ENCODE measurements around the gene CYP11A1.

CYP11A1 gene

DNA sequence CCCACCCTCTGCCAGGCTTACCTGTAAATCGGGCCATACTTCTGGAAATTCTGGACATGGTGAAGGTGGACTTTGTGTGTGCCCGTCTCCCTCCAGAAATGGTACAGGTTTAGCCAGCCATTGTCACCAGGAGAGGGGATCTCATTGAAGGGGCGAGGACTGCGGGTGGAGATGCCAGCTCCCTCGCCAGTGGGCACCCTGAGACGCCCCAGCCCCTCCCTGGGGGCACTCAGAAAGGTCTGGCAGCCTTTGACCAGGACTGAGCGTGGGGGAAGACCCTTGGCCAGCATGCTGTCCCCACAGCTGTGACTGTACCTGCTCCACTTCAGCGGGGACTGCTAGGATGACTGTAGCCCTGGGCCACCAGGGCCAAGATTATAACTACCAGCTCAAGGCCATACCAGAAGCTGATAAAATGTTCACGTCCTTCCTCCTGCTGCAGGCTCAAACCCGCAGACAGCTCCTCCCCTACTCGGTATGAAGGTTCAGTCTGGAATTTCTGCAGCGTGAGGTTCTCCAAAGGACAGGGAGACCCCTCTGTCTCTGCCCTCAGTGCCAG is at the start of gene CYP11A1:
CYP11A1 (minus strand) TSS at position 351 of the 559 bp plus-strand sequence; CDS start at position 290, 61 bp downstream.
- no peak within 1 kb of the TSS for H3K9ac ChIP-seq (ENCODE audit: low read length)
- H3K4me3 ChIP-seq (ENCODE audit: low read length), result no peak within 1 kb of the TSS
- H3K36me3 ChIP-seq (ENCODE audit: control insufficient read depth, low read depth, low read length), result no peaks in the 10 kb centered on the region
- H3K27ac ChIP-seq (ENCODE audit: low read length), result no peak within 1 kb of the TSS
- no peaks in the 10 kb centered on the region for H3K9me3 ChIP-seq (ENCODE audit: control insufficient read depth, low read depth, low read length)
- peaks cover 26% of the 10 kb centered on the region for H3K27me3 ChIP-seq (ENCODE audit: control insufficient read depth, insufficient read depth, low read length)
- H3K4me1 ChIP-seq (ENCODE audit: control insufficient read depth, low read depth, low read length), result peaks cover 13% of the 10 kb centered on the region

DNA sequence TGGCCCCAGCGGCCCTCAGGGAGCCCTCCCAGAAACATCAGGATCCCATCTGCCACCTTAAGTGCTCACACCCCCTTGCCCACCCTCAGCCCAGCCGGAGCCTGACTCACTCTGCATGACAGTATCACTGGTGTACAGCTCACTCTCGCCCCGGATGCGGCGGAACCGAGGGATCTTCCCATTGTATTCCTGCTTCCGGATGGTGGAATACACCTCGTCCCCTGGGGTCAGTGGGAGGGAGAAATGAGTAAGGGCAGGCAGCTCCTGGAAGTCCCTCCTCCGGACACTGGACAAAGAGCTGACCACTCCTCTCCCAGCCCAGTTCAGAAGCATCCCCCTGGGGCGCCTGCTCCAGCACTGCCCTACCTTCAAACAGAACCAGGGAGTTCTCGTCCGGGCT is 49.8 kb upstream of the CYP11A1 start:
- H3K9ac ChIP-seq (ENCODE audit: low read length), result no peak overlapping the region
- H3K27ac ChIP-seq (ENCODE audit: low read length), result no peak overlapping the region
- peaks cover 17% of the 10 kb centered on the region for H3K36me3 ChIP-seq (ENCODE audit: control insufficient read depth, low read depth, low read length)

GRCh38 chr15:74415966-74416916 is 48.8 kb upstream of the CYP11A1 start:
- H3K27me3 ChIP-seq (ENCODE audit: control insufficient read depth, insufficient read depth, low read length), result no peaks in the 10 kb centered on the region
- peaks cover 17% of the 10 kb centered on the region for H3K36me3 ChIP-seq (ENCODE audit: control insufficient read depth, low read depth, low read length)
- H3K27ac ChIP-seq (ENCODE audit: low read length), result no peak overlapping the region
- H3K9ac ChIP-seq (ENCODE audit: low read length), result no peak overlapping the region
- no peaks in the 10 kb centered on the region for H3K9me3 ChIP-seq (ENCODE audit: control insufficient read depth, low read depth, low read length)
- H3K4me1 ChIP-seq (ENCODE audit: control insufficient read depth, low read depth, low read length), result peaks cover 2% of the 10 kb centered on the region
- H3K4me3 ChIP-seq (ENCODE audit: low read length), result no peak overlapping the region

More for the DNA sequence above, 49.8 kb upstream of the CYP11A1 start:
- H3K9me3 ChIP-seq (ENCODE audit: control insufficient read depth, low read depth, low read length), result no peaks in the 10 kb centered on the region
- H3K4me1 ChIP-seq (ENCODE audit: control insufficient read depth, low read depth, low read length), result peaks cover 3% of the 10 kb centered on the region
- H3K27me3 ChIP-seq (ENCODE audit: control insufficient read depth, insufficient read depth, low read length), result no peaks in the 10 kb centered on the region
- no peak overlapping the region for H3K4me3 ChIP-seq (ENCODE audit: low read length)

GRCh38 chr15:74414603-74415338 is 47.3 kb upstream of the CYP11A1 start:
- Histone ChIP-seq H3K9ac (ENCODE audit: low read length) (no peak overlapping the region), H3K27ac (ENCODE audit: low read length) (no peak overlapping the region), H3K4me1 (ENCODE audit: control insufficient read depth, low read depth, low read length) (no peaks in the 10 kb centered on the region), H3K4me3 (ENCODE audit: low read length) (no peak overlapping the region), H3K27me3 (ENCODE audit: control insufficient read depth, insufficient read depth, low read length) (no peaks in the 10 kb centered on the region), H3K9me3 (ENCODE audit: control insufficient read depth, low read depth, low read length) (no peaks in the 10 kb centered on the region), H3K36me3 (ENCODE audit: control insufficient read depth, low read depth, low read length) (peaks cover 17% of the 10 kb centered on the region)

DNA sequence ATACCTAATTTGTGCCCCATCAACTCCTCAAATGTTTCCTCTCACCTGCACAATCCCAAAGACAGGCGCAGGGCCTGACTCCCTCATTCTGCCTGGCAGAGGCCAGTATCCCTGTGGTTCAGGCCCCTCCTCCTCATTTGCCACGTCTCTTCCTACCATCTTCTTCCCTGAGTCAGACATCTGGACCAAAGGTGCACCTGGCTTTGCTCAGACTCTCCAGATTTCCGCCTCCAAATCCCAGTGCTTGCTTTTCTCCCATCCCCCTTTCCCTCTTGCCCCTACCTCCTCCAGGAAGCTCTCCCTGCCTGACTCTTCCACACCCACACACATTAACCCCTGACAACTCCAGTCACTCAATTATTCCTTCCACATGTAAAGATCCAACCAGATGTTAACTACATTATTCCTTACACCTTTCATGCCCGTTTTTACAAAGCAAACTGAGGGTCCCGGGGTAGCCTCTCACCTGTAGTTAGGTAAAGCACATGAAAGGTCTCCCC is 46.7 kb upstream of the CYP11A1 start:
- Histone ChIP-seq H3K4me1 (ENCODE audit: control insufficient read depth, low read depth, low read length) (no peaks in the 10 kb centered on the region), H3K27ac (ENCODE audit: low read length) (no peak overlapping the region), H3K9ac (ENCODE audit: low read length) (no peak overlapping the region)

DNA sequence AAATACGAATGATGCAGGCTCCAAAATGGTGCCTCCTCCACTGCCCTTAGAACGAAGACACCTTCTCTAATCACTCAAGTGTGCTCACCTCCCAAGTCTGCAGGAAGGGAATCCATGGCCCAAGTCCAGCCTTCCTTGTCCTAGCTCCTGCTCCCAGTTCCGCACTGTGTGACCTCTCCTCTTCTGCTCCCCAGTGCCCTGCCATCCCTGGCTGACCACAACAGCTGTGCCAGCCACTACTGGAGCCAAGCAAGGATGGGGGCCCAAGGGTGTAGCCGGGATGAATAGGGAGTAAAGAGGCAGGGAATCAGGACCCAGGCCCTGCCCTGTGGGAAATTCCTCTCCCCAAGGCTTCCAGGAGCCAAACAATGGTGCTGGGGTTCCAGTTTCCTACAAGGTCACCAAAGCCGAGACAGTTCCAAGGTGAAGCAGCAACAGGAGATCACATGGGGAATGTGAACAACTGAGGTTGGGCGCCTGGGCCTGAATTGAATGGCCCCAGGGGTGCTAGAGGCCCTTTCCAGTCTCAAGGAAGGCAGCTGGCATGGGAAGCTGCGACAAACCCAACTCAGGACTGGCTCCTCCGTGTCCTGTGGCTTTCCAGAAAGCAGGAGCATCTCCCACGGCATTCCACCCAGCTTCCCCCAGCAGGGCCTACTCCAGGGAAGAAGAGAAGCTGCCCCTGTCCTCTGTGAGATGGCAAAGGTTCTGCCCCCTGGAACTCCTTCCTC is 46.1 kb upstream of the CYP11A1 start:
- Histone ChIP-seq H3K36me3 (ENCODE audit: control insufficient read depth, low read depth, low read length) (peaks cover 17% of the 10 kb centered on the region), H3K27ac (ENCODE audit: low read length) (no peak overlapping the region), H3K4me1 (ENCODE audit: control insufficient read depth, low read depth, low read length) (no peaks in the 10 kb centered on the region)

More for the DNA sequence above, 46.7 kb upstream of the CYP11A1 start:
- Histone ChIP-seq H3K9me3 (ENCODE audit: control insufficient read depth, low read depth, low read length) (no peaks in the 10 kb centered on the region), H3K36me3 (ENCODE audit: control insufficient read depth, low read depth, low read length) (peaks cover 17% of the 10 kb centered on the region), H3K4me3 (ENCODE audit: low read length) (no peak overlapping the region), H3K27me3 (ENCODE audit: control insufficient read depth, insufficient read depth, low read length) (no peaks in the 10 kb centered on the region)

GRCh38 chr15:74412159-74412558 is 44.7 kb upstream of the CYP11A1 start:
- H3K9ac ChIP-seq (ENCODE audit: low read length), result no peak overlapping the region
- H3K4me3 ChIP-seq (ENCODE audit: low read length), result no peak overlapping the region
- H3K27me3 ChIP-seq (ENCODE audit: control insufficient read depth, insufficient read depth, low read length), result no peaks in the 10 kb centered on the region
- H3K36me3 ChIP-seq (ENCODE audit: control insufficient read depth, low read depth, low read length), result peaks cover 17% of the 10 kb centered on the region
- no peak overlapping the region for H3K27ac ChIP-seq (ENCODE audit: low read length)
- H3K9me3 ChIP-seq (ENCODE audit: control insufficient read depth, low read depth, low read length), result no peaks in the 10 kb centered on the region
- peaks cover 5% of the 10 kb centered on the region for H3K4me1 ChIP-seq (ENCODE audit: control insufficient read depth, low read depth, low read length)

More for the DNA sequence above, 46.1 kb upstream of the CYP11A1 start:
- no peaks in the 10 kb centered on the region for H3K9me3 ChIP-seq (ENCODE audit: control insufficient read depth, low read depth, low read length)
- no peak overlapping the region for H3K9ac ChIP-seq (ENCODE audit: low read length)
- no peak overlapping the region for H3K4me3 ChIP-seq (ENCODE audit: low read length)
- H3K27me3 ChIP-seq (ENCODE audit: control insufficient read depth, insufficient read depth, low read length), result no peaks in the 10 kb centered on the region

- Histone ChIP-seq H3K4me1 (ENCODE audit: control insufficient read depth, low read depth, low read length) (peaks cover 10% of the 10 kb centered on the region), H3K9ac (ENCODE audit: low read length) (no peak overlapping the region), H3K9me3 (ENCODE audit: control insufficient read depth, low read depth, low read length) (no peaks in the 10 kb centered on the region), H3K27me3 (ENCODE audit: control insufficient read depth, insufficient read depth, low read length) (no peaks in the 10 kb centered on the region), H3K4me3 (ENCODE audit: low read length) (no peak overlapping the region), H3K36me3 (ENCODE audit: control insufficient read depth, low read depth, low read length) (peaks cover 17% of the 10 kb centered on the region), H3K27ac (ENCODE audit: low read length) (no peak overlapping the region)
Measured at GRCh38 chr15:74411686-74412085, 44.2 kb upstream of the CYP11A1 start.

DNA sequence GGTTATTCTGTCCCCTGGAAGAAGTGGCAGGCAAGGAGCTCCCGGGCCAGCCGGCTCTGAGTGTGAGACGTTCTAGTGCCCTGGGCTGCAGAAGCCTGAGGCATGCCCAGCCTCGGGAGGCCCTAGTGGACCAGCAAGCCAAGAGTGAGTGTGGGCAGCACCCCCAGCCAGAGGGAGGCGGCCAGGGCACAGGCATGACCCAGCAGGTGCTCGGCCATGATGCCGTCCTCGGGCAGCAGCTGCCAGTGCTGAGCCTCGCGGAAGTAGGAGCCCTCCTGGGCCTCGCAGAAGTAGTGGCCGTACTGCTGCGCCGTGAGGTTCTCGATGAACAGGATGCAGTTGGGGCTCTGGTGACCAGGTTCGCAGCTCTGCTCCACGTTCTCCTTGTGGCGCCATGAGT is 43.1 kb upstream of the CYP11A1 start:
- no peaks in the 10 kb centered on the region for H3K9me3 ChIP-seq (ENCODE audit: control insufficient read depth, low read depth, low read length)
- peaks cover 7% of the 10 kb centered on the region for H3K36me3 ChIP-seq (ENCODE audit: control insufficient read depth, low read depth, low read length)
- no peak overlapping the region for H3K27ac ChIP-seq (ENCODE audit: low read length)
- H3K4me1 ChIP-seq (ENCODE audit: control insufficient read depth, low read depth, low read length), result peaks cover 12% of the 10 kb centered on the region
- H3K9ac ChIP-seq (ENCODE audit: low read length), result no peak overlapping the region
- H3K27me3 ChIP-seq (ENCODE audit: control insufficient read depth, insufficient read depth, low read length), result no peaks in the 10 kb centered on the region
- no peak overlapping the region for H3K4me3 ChIP-seq (ENCODE audit: low read length)

- H3K9me3 ChIP-seq (ENCODE audit: control insufficient read depth, low read depth, low read length), result no peaks in the 10 kb centered on the region
- H3K27me3 ChIP-seq (ENCODE audit: control insufficient read depth, insufficient read depth, low read length), result no peaks in the 10 kb centered on the region
- peaks cover 12% of the 10 kb centered on the region for H3K4me1 ChIP-seq (ENCODE audit: control insufficient read depth, low read depth, low read length)
- peaks cover under 1% of the 10 kb centered on the region for H3K36me3 ChIP-seq (ENCODE audit: control insufficient read depth, low read depth, low read length)
- no peak overlapping the region for H3K27ac ChIP-seq (ENCODE audit: low read length)
- H3K9ac ChIP-seq (ENCODE audit: low read length), result no peak overlapping the region
- H3K4me3 ChIP-seq (ENCODE audit: low read length), result no peak overlapping the region
Measured at GRCh38 chr15:74409225-74409624, 41.8 kb upstream of the CYP11A1 start.

DNA sequence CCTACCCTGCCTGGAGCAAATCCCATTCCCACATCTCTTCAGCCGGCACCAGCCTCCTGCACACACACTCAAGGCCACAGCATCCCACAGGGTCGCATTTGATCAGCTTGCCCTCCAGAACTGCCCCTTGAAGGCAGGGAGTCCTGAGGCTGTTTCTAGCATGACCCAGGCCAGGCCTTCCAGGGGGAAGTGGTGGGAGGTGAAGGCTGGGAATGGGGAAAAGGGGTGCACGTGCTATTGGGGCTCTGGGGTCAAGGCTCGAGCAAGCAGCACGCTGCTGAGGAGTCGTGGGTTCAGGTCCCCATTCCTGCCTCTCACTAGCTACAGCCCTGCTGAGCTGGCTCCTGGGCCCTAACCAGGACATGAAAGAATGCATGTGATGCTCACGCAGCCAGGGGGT is 41.4 kb upstream of the CYP11A1 start:
- Histone ChIP-seq H3K27ac (ENCODE audit: low read length) (no peak overlapping the region), H3K9me3 (ENCODE audit: control insufficient read depth, low read depth, low read length) (no peaks in the 10 kb centered on the region), H3K27me3 (ENCODE audit: control insufficient read depth, insufficient read depth, low read length) (no peaks in the 10 kb centered on the region), H3K4me3 (ENCODE audit: low read length) (no peak overlapping the region), H3K4me1 (ENCODE audit: control insufficient read depth, low read depth, low read length) (peaks cover 12% of the 10 kb centered on the region), H3K36me3 (ENCODE audit: control insufficient read depth, low read depth, low read length) (no peaks in the 10 kb centered on the region), H3K9ac (ENCODE audit: low read length) (no peak overlapping the region)

Measured in iPS-18a (cell line).